HEK293 (cell line): ENCODE results near the gene PRR22.

Experiments
- CTCF ChIA-PET: fragments of 350-600 bp; formaldehyde crosslinking; extraction: SDS; loops from one replicate; lab custom pipeline; 2021; ENCODE audit warnings: antibody characterized with exemption; lab: Yijun Ruan, JAX
- POLR2A ChIA-PET: fragments of 300-600 bp; formaldehyde crosslinking; extraction: SDS; loops from one replicate; lab custom pipeline; 2020; ENCODE audit warnings: antibody characterized with exemption, inconsistent platforms; lab: Yijun Ruan, JAX
- H3K27ac ChIP-seq: fragments of 200-500 bp; sonication (Bioruptor generic); 2 replicates; pipeline ENCODE4 v1.5.1; 2014; ENCODE audit warnings: low read depth, low read length, control low read depth, inconsistent platforms; ENCODE audit errors: extremely low read depth
- H3K36me3 ChIP-seq, 2 experiments: fragments of 200-500 bp in 1 of 2; sonication (Bioruptor generic) in 1 of 2; 1 replicate in 1 of 2; 2 replicates in 1 of 2; pipeline ENCODE4 v1.5.1; 2014 to 2017; ENCODE audit warnings: inconsistent platforms in 2 of 2, low read length in 2 of 2; ENCODE audit not compliant: control insufficient read depth in 2 of 2, insufficient read depth in 1 of 2
- H3K4me1 ChIP-seq: fragments of 200-500 bp; sonication (Bioruptor generic); 2 replicates; pipeline ENCODE4 v1.5.1; 2014; ENCODE audit warnings: mild to moderate bottlenecking, low read length, inconsistent platforms; ENCODE audit not compliant: control insufficient read depth, insufficient read depth
- H3K4me3 ChIP-seq: 2 replicates; pipeline ENCODE4 v1.5.1; 2011; ENCODE audit warnings: low read depth, mild to moderate bottlenecking, control low read depth, low read length, moderate library complexity
- H3K9me3 ChIP-seq: fragments of 200-500 bp; sonication (Bioruptor generic); 2 replicates; pipeline ENCODE4 v1.5.1; 2014; ENCODE audit warnings: low read depth, low read length, inconsistent platforms; ENCODE audit not compliant: control insufficient read depth, insufficient read depth
- HOXC10 ChIP-seq: sonication (generic); formaldehyde crosslinking; IDR thresholded peaks from 2 replicates; pipeline ENCODE4 v1.8.1; 2023; ENCODE audit warnings: mild to moderate bottlenecking, missing genetic modification reagents
- KLF7 ChIP-seq: fragments of 450-650 bp; formaldehyde crosslinking; IDR thresholded peaks from 2 replicates; pipeline ENCODE4 v1.5.1; 2016; ENCODE audit warnings: missing biosample characterization, missing genetic modification characterization, borderline replicate concordance
- OSR2 ChIP-seq: fragments of 450-650 bp; formaldehyde crosslinking; IDR thresholded peaks from 2 replicates; pipeline ENCODE4 v1.5.1; 2016; ENCODE audit warnings: missing biosample characterization, missing genetic modification characterization
- YY2 ChIP-seq: fragments of 450-650 bp; formaldehyde crosslinking; IDR thresholded peaks from 2 replicates; pipeline ENCODE4 v1.5.1; 2016; ENCODE audit warnings: missing biosample characterization, missing genetic modification characterization
- ZBTB8A ChIP-seq: fragments of 450-650 bp; formaldehyde crosslinking; IDR thresholded peaks from 2 replicates; pipeline ENCODE4 v1.5.1; 2016; ENCODE audit warnings: missing biosample characterization, missing genetic modification characterization
- ZEB2 ChIP-seq: fragments of 450-650 bp; formaldehyde crosslinking; IDR thresholded peaks from 2 replicates; pipeline ENCODE4 v1.5.1; 2016; ENCODE audit warnings: missing biosample characterization, missing genetic modification characterization
- ZFP3 ChIP-seq: fragments of 450-650 bp; formaldehyde crosslinking; IDR thresholded peaks from 2 replicates; pipeline ENCODE4 v1.5.1; 2016; ENCODE audit warnings: low read depth, missing biosample characterization, missing genetic modification characterization
- ZNF202 ChIP-seq: fragments of 450-650 bp; formaldehyde crosslinking; IDR thresholded peaks from 2 replicates; pipeline ENCODE4 v1.5.1; 2016; ENCODE audit warnings: missing biosample characterization, missing genetic modification characterization, borderline replicate concordance
- ZNF211 ChIP-seq: fragments of 450-650 bp; formaldehyde crosslinking; IDR thresholded peaks from 2 replicates; pipeline ENCODE4 v1.5.1; 2016; ENCODE audit warnings: low read depth, missing biosample characterization, missing genetic modification characterization
- ZNF292 ChIP-seq: fragments of 450-650 bp; formaldehyde crosslinking; IDR thresholded peaks from 2 replicates; pipeline ENCODE4 v1.5.1; 2016; ENCODE audit warnings: low read depth, missing biosample characterization, missing genetic modification characterization, borderline replicate concordance
- ZNF600 ChIP-seq: fragments of 450-650 bp; formaldehyde crosslinking; IDR thresholded peaks from 2 replicates; pipeline ENCODE4 v1.5.1; 2016; ENCODE audit warnings: missing biosample characterization, missing genetic modification characterization
- ZNF621 ChIP-seq: fragments of 450-650 bp; formaldehyde crosslinking; IDR thresholded peaks from 2 replicates; pipeline ENCODE4 v1.5.1; 2017; ENCODE audit warnings: missing biosample characterization, missing genetic modification characterization
- ZNF629 ChIP-seq: fragments of 450-650 bp; formaldehyde crosslinking; IDR thresholded peaks from 2 replicates; pipeline ENCODE4 v1.5.1; 2017; ENCODE audit warnings: missing biosample characterization, missing genetic modification characterization
- ZNF654 ChIP-seq: fragments of 450-650 bp; formaldehyde crosslinking; IDR thresholded peaks from 2 replicates; pipeline ENCODE4 v1.5.1; 2016; ENCODE audit warnings: low read depth, missing biosample characterization, missing genetic modification characterization
- ZNF747 ChIP-seq: fragments of 450-650 bp; formaldehyde crosslinking; IDR thresholded peaks from 2 replicates; pipeline ENCODE4 v1.5.1; 2016; ENCODE audit warnings: missing biosample characterization, missing genetic modification characterization
- ZNF777 ChIP-seq: fragments of 450-650 bp; formaldehyde crosslinking; IDR thresholded peaks from 2 replicates; pipeline ENCODE4 v1.5.1; 2017; ENCODE audit warnings: missing biosample characterization, missing genetic modification characterization, borderline replicate concordance
- ZNF785 ChIP-seq: fragments of 450-650 bp; formaldehyde crosslinking; IDR thresholded peaks from 2 replicates; pipeline ENCODE4 v1.5.1; 2016; ENCODE audit warnings: missing biosample characterization, missing genetic modification characterization
- ZNF792 ChIP-seq: fragments of 450-650 bp; formaldehyde crosslinking; IDR thresholded peaks from 2 replicates; pipeline ENCODE4 v1.5.1; 2016; ENCODE audit warnings: missing biosample characterization, missing genetic modification characterization
- TF ChIP-seq, protein P1 (sequence below): fragments of 450-650 bp; formaldehyde crosslinking; IDR thresholded peaks from 2 replicates; pipeline ENCODE4 v1.5.0; 2017; ENCODE audit warnings: missing biosample characterization, missing genetic modification characterization, borderline replicate concordance
- TF ChIP-seq, protein P2 (sequence below): fragments of 450-650 bp; formaldehyde crosslinking; IDR thresholded peaks from 2 replicates; pipeline ENCODE4 v1.5.1; 2016; ENCODE audit warnings: missing biosample characterization, missing genetic modification characterization
- TF ChIP-seq, protein P3 (sequence below): fragments of 450-650 bp; IDR thresholded peaks from 2 replicates; pipeline ENCODE4 v1.5.1; 2018; ENCODE audit warnings: missing biosample characterization, mild to moderate bottlenecking, missing genetic modification characterization
- TF ChIP-seq, protein P4 (sequence below): sonication (generic); formaldehyde crosslinking; IDR thresholded peaks from 2 replicates; pipeline ENCODE4 v1.8.1; 2022; ENCODE audit warnings: mild to moderate bottlenecking, moderate library complexity, missing genetic modification reagents
- TF ChIP-seq, protein P5 (sequence below): fragments of 450-650 bp; formaldehyde crosslinking; IDR thresholded peaks from 2 replicates; pipeline ENCODE4 v1.5.1; 2016; ENCODE audit warnings: missing biosample characterization, missing genetic modification characterization, borderline replicate concordance
- TF ChIP-seq, protein P6 (sequence below): fragments of 450-650 bp; formaldehyde crosslinking; IDR thresholded peaks from 2 replicates; pipeline ENCODE4 v1.5.1; 2016; ENCODE audit warnings: missing biosample characterization, missing genetic modification characterization

The PRR22 gene

DNA sequence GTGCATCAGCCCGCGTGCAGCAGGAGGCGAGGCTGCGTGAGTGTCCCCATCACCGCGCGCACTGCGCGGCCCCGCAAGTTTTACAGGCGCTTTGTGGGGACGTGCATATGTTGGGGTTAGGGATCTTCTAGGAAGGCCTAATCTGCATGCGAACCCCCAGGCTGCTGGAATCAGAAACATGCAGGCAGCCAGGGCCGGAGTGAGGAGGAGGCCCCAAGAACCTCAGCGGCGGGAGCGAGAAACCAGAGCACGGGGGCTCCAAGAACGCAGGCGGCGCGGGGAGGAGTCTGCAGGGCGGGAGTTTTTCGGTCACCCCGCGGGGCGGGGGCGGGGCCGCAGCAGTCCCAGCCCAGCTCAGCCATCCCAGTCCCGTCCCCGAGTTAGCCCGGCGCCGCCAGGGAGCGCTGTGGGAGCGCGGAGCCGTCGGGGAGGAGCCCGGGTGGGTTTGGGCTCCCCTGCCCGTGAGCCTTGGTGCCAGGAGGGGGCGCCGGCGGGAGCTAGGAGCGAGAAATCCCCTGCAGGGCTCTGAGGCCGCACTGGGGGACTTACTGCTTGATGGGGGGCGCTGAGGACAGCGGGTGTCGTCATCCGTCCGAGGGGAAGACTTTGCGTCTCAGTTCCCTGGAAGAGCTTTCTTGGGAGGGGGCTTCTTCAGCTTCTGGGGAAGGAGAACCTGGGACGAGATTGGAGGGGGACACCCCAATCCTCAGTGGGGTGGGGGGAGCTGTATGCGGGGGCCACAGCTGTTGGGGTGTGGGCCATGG, 19.4 kb upstream of the PRR22 start:
- H3K4me3 ChIP-seq: peak overlapping the region; percentile 25
- peaks cover 3% of the 10 kb centered on the region; the same call in 1 of the 2 replicates for H3K4me1 ChIP-seq
- H3K27ac ChIP-seq: no peak overlapping the region
- CTCF ChIA-PET: interaction anchor here (0.6 to 2.3 kb wide), 84 partner anchors 9 to 1809 kb away, joined by 3 to 71 read pairs (median 5); partner anchors contain the start of genes CAPS, DUS3L, FUT6 and NDUFA11
- no peaks in the 10 kb centered on the region for H3K9me3 ChIP-seq
- H3K36me3 ChIP-seq: no peaks in the 10 kb centered on the region
- POLR2A ChIA-PET: interaction anchor here (0.5 to 1.6 kb wide), 15 partner anchors 11 to 218 kb away, joined by 3 to 29 read pairs (median 5); partner anchors contain the start of genes DUS3L, NDUFA11, RPL36 and VMAC
- TF ChIP-seq, protein P1, sequence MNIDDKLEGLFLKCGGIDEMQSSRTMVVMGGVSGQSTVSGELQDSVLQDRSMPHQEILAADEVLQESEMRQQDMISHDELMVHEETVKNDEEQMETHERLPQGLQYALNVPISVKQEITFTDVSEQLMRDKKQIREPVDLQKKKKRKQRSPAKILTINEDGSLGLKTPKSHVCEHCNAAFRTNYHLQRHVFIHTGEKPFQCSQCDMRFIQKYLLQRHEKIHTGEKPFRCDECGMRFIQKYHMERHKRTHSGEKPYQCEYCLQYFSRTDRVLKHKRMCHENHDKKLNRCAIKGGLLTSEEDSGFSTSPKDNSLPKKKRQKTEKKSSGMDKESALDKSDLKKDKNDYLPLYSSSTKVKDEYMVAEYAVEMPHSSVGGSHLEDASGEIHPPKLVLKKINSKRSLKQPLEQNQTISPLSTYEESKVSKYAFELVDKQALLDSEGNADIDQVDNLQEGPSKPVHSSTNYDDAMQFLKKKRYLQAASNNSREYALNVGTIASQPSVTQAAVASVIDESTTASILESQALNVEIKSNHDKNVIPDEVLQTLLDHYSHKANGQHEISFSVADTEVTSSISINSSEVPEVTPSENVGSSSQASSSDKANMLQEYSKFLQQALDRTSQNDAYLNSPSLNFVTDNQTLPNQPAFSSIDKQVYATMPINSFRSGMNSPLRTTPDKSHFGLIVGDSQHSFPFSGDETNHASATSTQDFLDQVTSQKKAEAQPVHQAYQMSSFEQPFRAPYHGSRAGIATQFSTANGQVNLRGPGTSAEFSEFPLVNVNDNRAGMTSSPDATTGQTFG (tag by site-specific recombination): no peak; the same call in 1 of the 2 replicates
- no peak for TF ChIP-seq ZNF211 (tag by site-specific recombination)
- peak; percentile 70; the same call in 1 of the 2 replicates for TF ChIP-seq KLF7 (tag by site-specific recombination)
- peak; percentile 96 for TF ChIP-seq ZEB2 (tag by site-specific recombination)
- TF ChIP-seq, protein P2, sequence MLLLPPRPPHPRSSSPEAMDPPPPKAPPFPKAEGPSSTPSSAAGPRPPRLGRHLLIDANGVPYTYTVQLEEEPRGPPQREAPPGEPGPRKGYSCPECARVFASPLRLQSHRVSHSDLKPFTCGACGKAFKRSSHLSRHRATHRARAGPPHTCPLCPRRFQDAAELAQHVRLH (tag by site-specific recombination): no peak
- TF ChIP-seq ZNF600 (tag by site-specific recombination): peak; percentile 84; the same call in 1 of the 2 replicates
- TF ChIP-seq ZBTB8A: peak; percentile 78
- TF ChIP-seq, protein P3, sequence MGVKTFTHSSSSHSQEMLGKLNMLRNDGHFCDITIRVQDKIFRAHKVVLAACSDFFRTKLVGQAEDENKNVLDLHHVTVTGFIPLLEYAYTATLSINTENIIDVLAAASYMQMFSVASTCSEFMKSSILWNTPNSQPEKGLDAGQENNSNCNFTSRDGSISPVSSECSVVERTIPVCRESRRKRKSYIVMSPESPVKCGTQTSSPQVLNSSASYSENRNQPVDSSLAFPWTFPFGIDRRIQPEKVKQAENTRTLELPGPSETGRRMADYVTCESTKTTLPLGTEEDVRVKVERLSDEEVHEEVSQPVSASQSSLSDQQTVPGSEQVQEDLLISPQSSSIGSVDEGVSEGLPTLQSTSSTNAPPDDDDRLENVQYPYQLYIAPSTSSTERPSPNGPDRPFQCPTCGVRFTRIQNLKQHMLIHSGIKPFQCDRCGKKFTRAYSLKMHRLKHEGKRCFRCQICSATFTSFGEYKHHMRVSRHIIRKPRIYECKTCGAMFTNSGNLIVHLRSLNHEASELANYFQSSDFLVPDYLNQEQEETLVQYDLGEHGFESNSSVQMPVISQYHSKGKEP (tag by site-specific recombination): peak; percentile 59; the same call in 1 of the 2 replicates
- no peak for TF ChIP-seq ZNF792 (tag by site-specific recombination)
- TF ChIP-seq, protein P4, sequence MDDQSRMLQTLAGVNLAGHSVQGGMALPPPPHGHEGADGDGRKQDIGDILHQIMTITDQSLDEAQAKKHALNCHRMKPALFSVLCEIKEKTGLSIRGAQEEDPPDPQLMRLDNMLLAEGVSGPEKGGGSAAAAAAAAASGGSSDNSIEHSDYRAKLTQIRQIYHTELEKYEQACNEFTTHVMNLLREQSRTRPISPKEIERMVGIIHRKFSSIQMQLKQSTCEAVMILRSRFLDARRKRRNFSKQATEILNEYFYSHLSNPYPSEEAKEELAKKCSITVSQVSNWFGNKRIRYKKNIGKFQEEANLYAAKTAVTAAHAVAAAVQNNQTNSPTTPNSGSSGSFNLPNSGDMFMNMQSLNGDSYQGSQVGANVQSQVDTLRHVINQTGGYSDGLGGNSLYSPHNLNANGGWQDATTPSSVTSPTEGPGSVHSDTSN (CRISPR knock-in tag): peak; percentile 78; the same call in 1 of the 2 replicates
- TF ChIP-seq ZNF747 (tag by site-specific recombination): no peak
- TF ChIP-seq, protein P5, sequence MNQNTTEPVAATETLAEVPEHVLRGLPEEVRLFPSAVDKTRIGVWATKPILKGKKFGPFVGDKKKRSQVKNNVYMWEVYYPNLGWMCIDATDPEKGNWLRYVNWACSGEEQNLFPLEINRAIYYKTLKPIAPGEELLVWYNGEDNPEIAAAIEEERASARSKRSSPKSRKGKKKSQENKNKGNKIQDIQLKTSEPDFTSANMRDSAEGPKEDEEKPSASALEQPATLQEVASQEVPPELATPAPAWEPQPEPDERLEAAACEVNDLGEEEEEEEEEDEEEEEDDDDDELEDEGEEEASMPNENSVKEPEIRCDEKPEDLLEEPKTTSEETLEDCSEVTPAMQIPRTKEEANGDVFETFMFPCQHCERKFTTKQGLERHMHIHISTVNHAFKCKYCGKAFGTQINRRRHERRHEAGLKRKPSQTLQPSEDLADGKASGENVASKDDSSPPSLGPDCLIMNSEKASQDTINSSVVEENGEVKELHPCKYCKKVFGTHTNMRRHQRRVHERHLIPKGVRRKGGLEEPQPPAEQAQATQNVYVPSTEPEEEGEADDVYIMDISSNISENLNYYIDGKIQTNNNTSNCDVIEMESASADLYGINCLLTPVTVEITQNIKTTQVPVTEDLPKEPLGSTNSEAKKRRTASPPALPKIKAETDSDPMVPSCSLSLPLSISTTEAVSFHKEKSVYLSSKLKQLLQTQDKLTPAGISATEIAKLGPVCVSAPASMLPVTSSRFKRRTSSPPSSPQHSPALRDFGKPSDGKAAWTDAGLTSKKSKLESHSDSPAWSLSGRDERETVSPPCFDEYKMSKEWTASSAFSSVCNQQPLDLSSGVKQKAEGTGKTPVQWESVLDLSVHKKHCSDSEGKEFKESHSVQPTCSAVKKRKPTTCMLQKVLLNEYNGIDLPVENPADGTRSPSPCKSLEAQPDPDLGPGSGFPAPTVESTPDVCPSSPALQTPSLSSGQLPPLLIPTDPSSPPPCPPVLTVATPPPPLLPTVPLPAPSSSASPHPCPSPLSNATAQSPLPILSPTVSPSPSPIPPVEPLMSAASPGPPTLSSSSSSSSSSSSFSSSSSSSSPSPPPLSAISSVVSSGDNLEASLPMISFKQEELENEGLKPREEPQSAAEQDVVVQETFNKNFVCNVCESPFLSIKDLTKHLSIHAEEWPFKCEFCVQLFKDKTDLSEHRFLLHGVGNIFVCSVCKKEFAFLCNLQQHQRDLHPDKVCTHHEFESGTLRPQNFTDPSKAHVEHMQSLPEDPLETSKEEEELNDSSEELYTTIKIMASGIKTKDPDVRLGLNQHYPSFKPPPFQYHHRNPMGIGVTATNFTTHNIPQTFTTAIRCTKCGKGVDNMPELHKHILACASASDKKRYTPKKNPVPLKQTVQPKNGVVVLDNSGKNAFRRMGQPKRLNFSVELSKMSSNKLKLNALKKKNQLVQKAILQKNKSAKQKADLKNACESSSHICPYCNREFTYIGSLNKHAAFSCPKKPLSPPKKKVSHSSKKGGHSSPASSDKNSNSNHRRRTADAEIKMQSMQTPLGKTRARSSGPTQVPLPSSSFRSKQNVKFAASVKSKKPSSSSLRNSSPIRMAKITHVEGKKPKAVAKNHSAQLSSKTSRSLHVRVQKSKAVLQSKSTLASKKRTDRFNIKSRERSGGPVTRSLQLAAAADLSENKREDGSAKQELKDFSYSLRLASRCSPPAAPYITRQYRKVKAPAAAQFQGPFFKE (tag by site-specific recombination): no peak
- TF ChIP-seq ZNF202 (tag by site-specific recombination): no peak
- TF ChIP-seq ZNF777: peak; percentile 70; the same call in 1 of the 2 replicates
- TF ChIP-seq ZNF292 (tag by site-specific recombination): no peak
- no peak for TF ChIP-seq HOXC10
- TF ChIP-seq ZNF629 (tag by site-specific recombination): peak; percentile 83
- no peak for TF ChIP-seq ZNF621 (tag by site-specific recombination)
- no peak for TF ChIP-seq YY2 (tag by site-specific recombination)
- no peak for TF ChIP-seq OSR2 (tag by site-specific recombination)
- TF ChIP-seq ZNF654: peak; percentile 91
- TF ChIP-seq, protein P6, sequence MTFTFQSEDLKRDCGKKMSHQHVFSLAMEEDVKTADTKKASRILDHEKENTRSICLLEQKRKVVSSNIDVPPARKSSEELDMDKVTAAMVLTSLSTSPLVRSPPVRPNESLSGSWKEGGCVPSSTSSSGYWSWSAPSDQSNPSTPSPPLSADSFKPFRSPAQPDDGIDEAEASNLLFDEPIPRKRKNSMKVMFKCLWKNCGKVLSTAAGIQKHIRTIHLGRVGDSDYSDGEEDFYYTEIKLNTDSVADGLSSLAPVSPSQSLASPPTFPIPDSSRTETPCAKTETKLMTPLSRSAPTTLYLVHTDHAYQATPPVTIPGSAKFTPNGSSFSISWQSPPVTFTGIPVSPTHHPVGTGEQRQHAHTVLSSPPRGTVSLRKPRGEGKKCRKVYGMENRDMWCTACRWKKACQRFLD (tag by site-specific recombination): no peak
- TF ChIP-seq ZNF785 (tag by site-specific recombination): no peak
- TF ChIP-seq ZFP3 (tag by site-specific recombination): no peak
